ENCODE data around the gene GOLGA8S.
"Not testable (repeated sequence)": the region's sequence is repeated elsewhere in the genome, so short reads cannot be mapped to it uniquely, and the experiment has no call there.

The GOLGA8S gene, protein sequence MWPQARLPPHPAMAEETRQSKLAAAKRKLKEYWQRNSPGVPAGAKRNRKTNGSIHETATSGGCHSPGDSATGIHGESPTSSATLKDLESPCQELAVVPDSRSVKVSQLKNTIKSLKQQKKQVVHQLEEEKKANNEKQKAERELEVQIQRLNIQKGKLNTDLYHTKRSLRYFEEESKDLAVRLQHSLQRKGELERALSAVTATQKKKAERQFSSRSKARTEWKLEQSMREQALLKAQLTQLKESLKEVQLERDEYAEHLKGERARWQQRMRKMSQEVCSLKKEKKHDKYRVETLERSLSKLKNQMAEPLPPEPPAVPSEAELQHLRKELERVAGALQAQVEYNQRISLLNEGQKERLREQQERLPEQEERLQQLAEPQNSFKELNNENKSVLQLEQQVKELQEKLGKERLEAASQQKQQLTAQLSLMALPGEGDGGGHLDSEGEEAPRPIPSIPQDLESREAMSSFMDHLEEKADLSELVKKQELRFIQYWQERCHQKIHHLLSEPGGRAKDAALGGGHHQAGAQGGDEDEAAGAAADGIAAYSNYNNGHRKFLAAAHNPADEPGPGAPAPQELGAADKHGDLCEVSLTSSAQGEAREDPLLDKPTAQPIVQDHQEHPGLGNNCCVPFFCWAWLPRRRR

GRCh38 chr15:23354448-23354847, at the start of gene GOLGA8S:
GOLGA8S (plus strand) TSS chr15:23354748; CDS start chr15:23354810, 62 bp downstream.
- DNase-seq: not testable (repeated sequence)

GRCh38 chr15:23304805-23305204, 49.7 kb upstream of the GOLGA8S start:
- DNase-seq: not testable (repeated sequence)

- not testable (repeated sequence) for DNase-seq
Measured at GRCh38 chr15:23305921-23306320, 48.6 kb upstream of the GOLGA8S start.

DNA sequence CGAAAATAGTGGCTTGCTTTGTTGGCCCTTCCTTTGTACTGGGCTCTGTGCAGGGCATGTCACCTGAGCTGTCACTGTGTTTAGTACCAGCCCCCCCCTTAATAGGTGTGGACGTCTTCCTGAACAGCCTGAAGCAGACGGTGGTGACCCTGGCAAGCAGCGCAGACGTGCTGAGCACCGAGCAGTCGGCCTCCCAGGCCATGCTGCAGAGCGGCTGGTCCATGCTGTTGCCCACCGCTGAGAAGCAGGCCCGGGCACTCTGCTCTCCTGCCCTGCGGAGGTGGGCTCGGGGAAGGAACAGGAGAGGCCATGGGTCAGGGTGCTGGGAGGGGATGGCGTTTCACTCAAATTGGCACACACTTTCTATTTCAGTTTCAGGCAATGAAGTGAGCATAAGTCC, 43.3 kb upstream of the GOLGA8S start:
- not testable (repeated sequence) for DNase-seq

DNA sequence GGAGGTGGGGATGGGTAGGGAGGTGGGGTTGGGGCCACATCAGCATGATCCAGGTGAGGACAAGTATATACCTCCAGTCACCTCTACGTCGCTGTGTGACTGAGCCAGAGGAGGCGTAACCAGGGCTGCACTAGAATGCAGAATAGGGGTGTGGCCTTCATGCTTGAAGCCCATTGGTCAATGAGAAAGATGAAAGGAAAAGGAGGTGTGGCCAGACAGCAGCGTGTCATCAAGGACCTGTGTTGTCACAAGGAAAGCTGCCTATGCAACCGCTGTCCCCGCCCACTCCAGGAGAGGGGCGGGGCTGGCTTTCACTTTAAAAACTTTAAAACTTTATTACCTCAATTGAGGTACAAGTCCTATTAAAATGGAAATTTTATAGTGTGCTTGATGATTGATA, 20.5 kb upstream of the GOLGA8S start, which contains the start of gene GOLGA6L26:
Gene GOLGA6L26 (minus strand): TSS at position 101 of the 400 bp plus-strand sequence. CDS start 61 bp downstream, at position 40.
- not testable (repeated sequence) for DNase-seq

- DNase-seq: not testable (repeated sequence)
Measured at GRCh38 chr15:23362622-23363021, 8.1 kb downstream of the GOLGA8S start.

DNA sequence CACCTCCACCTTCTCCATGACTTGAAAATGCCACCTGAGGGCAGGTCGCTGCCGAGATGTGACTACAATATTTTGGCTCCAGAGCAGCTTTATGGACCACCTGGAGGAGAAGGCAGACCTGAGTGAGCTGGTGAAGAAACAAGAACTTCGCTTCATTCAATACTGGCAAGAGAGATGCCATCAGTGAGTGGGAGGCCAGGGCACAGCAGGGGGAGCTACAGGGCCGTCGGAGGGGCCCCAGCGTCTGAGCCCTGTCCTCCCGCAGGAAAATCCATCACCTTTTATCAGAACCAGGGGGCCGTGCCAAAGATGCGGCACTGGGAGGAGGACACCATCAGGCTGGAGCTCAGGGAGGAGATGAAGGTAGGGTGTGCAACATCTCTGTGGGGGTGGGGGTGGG, 9.7 kb downstream of the GOLGA8S start:
- DNase-seq: not testable (repeated sequence)

GRCh38 chr15:23370578-23370977, 16.0 kb downstream of the GOLGA8S start:
- no peak for DNase-seq

GRCh38 chr15:23371134-23371533, 16.6 kb downstream of the GOLGA8S start:
- DNase-seq: not testable (repeated sequence)

GRCh38 chr15:23371868-23372267, 17.3 kb downstream of the GOLGA8S start:
- not testable (repeated sequence) for DNase-seq

GRCh38 chr15:23372284-23372683, 17.7 kb downstream of the GOLGA8S start:
- no peak for DNase-seq

DNA sequence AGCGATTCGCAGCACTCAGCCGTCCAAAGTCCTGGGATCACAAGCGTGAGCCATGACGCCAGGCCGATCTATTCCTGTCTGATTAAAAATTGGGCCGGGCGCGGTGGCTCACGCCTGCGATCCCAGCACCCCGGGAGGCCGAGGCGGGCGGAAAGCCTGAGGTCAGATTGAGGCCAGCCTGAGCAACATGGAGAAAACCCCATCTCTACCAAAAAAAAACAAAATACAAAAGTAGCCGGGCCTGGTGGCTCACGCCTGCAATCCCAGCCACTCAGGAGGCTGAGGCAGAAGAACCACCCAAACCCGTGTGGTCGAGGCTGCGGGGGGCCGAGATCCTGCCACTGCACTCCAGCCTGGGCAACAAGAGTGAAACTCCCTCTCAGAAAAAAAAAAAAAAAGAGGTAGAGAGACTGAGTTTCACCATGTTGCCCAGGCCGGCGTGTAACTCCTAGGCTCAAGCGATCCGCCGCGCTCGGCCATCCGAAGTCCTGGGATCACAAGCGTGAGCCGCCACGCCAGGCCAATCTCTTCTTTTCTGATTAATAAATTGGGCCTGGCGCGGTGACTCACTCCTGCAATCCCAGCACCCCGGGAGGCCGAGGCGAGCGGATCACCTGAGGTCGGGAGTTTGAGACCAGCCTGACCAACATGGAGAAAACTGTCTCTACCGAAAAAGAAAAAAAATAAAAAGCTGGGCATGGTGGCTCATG, 18.5 kb downstream of the GOLGA8S start:
- DNase-seq: not testable (repeated sequence)

- DNase-seq: not testable (repeated sequence)
Measured at GRCh38 chr15:23374226-23374625, 19.7 kb downstream of the GOLGA8S start.

GRCh38 chr15:23378946-23379345, 24.4 kb downstream of the GOLGA8S start:
- DNase-seq: not testable (repeated sequence)

- DNase-seq: not testable (repeated sequence)
Measured at GRCh38 chr15:23380700-23381099, 26.2 kb downstream of the GOLGA8S start.

GRCh38 chr15:23381192-23381591, 26.6 kb downstream of the GOLGA8S start:
- DNase-seq: not testable (repeated sequence)

DNA sequence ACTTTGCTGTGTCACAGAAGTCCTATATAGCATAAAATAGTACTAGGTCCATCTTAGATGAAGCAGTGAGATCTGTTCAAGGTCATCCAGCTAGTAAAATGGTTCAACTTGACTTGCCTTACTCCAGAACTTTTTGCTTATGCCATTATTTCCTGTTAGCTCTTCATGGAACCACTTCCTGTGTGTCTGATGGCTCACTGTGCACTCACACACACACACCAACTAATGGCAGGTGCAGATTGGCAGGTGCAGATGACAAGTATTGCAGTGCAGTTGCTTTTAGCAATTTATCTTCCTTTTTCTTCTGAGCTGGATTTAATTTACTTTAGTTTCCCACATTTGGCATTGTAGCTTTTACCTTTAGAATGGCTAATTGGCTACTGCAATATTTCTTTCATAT, 29.8 kb downstream of the GOLGA8S start:
- DNase-seq: no peak

GRCh38 chr15:23385886-23386430, 31.4 kb downstream of the GOLGA8S start:
- DNase-seq: no peak

DNA sequence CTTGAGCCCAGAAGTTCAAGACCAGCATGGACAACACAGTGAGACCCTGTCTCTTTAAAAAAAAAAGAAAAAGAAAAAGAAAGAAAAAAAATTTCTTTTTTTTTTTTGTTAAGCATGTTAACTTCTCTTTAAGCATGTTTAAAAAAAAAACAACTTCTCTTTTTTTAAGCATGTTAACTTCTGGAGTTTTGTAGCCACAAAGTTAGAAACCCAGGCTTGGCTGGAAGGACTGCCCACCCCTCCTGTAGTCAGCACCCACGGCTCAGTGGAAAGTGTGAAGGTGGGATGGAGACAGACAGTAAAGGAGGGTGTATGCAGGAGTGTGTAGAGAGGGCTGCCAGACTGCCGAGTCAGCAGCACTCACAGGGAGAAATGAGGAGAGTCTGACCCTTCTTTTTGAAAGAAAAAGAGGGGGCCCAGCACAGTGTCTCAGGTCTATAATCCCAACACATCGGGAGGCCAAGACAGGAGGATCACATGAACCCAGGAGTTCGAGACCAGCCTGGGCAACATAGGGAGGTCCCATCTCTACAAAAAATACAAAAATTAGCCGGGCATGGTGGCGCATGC, 33.2 kb downstream of the GOLGA8S start:
- DNase-seq: no peak

DNA sequence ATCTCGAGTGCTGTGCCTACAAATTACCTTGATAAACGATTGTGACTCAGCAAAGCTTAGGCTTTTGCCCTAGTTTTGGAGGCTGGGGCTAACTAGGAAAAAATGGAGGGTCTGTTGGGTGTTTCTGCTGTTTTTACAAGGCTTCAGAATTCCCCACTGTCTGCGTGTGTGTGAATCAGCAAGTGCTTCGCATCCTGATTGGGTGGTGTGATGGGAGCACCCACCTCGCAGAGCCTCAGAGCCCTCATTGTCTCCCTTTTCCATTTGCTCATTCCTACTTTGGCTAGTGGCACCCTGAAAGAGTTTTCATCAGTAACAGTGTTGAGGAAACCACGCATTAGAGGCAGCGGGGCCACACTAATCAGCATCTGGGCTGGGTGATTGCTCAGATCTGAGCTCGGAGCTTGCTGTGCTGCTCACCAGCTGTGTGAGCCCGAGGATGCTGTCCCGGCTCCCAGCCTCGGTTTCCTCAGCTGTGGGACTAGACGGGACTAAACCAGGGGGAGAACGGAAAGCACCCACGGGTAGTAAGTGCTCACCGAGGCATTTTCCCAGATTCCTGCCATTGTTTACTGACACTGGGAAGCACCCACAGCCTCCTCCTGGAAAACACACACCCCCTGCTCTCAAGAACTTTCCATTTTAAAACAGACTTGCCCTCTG, 40.6 kb downstream of the GOLGA8S start:
- DNase-seq: no peak

DNA sequence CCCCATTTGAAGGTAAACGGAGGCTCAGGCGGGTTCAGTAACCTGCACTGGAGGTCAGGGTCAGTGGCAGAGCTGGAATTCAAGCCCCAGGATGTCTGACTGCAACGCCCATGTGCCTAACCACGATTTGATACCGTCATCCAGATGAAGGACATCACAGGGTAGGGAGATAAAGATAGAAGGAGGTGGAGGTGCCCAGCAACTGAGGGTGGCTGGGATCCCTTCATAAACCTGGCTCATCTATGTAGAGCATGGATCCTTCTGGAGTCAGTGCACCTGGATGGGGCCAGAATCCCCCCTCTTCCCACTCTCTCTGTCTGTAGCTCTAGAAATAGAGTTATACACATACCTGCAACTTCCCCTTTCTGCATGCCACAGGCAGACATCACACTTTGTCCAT, 41.3 kb downstream of the GOLGA8S start:
- no peak for DNase-seq

DNA sequence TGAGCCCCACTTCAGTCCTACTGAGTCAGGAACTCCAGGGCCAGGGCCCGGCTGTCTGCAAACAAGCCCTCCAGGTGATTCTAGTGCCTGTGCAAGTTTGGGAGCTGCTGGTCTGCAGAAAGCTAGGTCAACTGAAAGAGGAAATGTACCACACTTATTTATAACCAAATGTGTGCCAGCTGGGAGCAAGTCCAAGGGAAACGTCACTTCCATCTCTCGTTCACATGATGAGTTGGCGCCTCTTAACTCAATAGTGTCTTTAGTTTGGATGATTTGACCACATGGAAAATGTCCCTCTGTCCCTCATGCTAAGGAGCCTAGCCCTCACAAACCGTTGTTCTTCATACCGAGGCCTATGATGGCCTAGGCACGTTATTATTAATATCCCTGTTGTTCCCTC, 43.2 kb downstream of the GOLGA8S start:
- no peak for DNase-seq
